ENCODE results near the gene RNFT2.

Gene RNFT2

GRCh38 chr12:116717466-116718437 lies 20.4 kb upstream of the RNFT2 start:
- in situ Hi-C loops (cut with HindIII; ENCODE audit: low pct_unique_long_range_greater_than_20kb, low sequenced_read_pairs), result no loop called here
- TF ChIP-seq JUND (IDR thresholded peaks at IDR 0.05; ENCODE audit: low read depth), result no peak
- DNase-seq (ENCODE audit: low read depth in 1 of 2, low spot score in 1 of 2), result no peak

- in situ Hi-C loops (cut with HindIII; ENCODE audit: low pct_unique_long_range_greater_than_20kb, low sequenced_read_pairs), result no loop called here
- no peak for DNase-seq (ENCODE audit: low read depth in 1 of 2, low spot score in 1 of 2)
- TF ChIP-seq JUND (IDR thresholded peaks at IDR 0.05; ENCODE audit: low read depth), result no peak
These were observed 19.3 kb upstream of the RNFT2 start for GRCh38 chr12:116718655-116719454.

GRCh38 chr12:116719731-116720528 lies 18.2 kb upstream of the RNFT2 start:
- TF ChIP-seq JUND (IDR thresholded peaks at IDR 0.05; ENCODE audit: low read depth), result no peak
- in situ Hi-C loops (cut with HindIII; ENCODE audit: low pct_unique_long_range_greater_than_20kb, low sequenced_read_pairs), result no loop called here
- no peak for DNase-seq (ENCODE audit: low read depth in 1 of 2, low spot score in 1 of 2)

DNA sequence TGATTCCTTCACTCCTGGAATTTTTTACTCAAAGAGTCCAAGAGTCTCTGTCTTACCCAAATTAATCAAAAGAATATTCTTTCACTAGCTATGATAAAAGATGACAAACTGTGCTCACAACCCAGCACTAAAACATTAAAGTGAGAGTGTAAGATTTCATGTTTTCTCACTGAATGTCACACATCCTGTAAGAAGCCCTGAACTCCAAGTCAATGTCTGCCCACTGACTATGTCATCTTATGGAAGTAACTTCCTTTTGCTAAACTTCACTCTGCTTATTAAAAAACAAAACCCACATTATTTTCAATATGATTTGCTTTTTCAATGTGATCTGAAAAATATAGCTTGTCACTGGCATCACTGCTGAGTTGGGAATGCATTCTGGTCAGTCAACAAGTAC lies 15.9 kb upstream of the RNFT2 start:
- in situ Hi-C loops (cut with HindIII; ENCODE audit: low pct_unique_long_range_greater_than_20kb, low sequenced_read_pairs), result no loop called here
- DNase-seq (ENCODE audit: low read depth in 1 of 2, low spot score in 1 of 2), result no peak
- TF ChIP-seq JUND (IDR thresholded peaks at IDR 0.05; ENCODE audit: low read depth), result no peak

DNA sequence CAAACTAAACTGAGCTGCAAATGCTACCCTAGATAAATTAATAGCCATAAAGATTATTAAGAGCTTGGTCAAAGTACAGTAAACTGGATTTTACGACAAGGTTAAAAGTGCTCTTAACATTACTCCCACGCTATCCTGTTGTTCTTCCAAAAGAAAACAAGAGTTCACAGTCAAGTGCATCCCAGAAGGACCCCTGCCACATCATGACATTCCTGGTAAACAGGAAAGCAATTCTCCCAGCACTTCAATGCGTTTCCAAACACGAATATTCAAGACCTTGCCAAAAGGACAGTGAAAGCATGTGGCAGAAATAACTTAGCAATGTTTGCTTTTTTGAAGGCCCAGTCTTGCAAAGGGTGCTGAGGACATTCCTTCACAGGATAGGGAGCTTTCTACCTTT lies 11.4 kb upstream of the RNFT2 start:
- in situ Hi-C loops (cut with HindIII; ENCODE audit: low pct_unique_long_range_greater_than_20kb, low sequenced_read_pairs), result no loop called here
- TF ChIP-seq JUND (IDR thresholded peaks at IDR 0.05; ENCODE audit: low read depth), result no peak
- no peak for DNase-seq (ENCODE audit: low read depth in 1 of 2, low spot score in 1 of 2)

GRCh38 chr12:116727261-116727660 lies 10.9 kb upstream of the RNFT2 start:
- in situ Hi-C loops (cut with HindIII; ENCODE audit: low pct_unique_long_range_greater_than_20kb, low sequenced_read_pairs), result no loop called here
- TF ChIP-seq JUND (IDR thresholded peaks at IDR 0.05; ENCODE audit: low read depth), result no peak

DNA sequence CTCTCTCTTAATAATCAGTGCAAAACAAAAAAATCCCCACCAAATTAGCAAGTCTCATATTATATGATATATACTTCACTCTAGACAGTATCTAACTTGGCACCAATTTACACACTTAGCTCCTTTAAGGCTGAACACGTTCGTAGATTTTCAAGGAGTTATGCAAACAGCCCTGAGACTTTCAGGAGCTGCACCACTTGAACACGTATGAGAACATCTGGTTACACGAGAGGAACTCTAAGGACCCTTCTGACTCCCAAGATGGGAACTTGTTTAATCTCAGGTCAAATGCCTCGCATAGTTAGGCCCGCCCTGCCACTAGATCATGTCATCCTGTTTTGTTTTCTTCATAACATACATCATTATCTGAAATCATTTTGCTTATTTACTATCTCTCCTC lies 10.2 kb upstream of the RNFT2 start:
- TF ChIP-seq JUND (IDR thresholded peaks at IDR 0.05; ENCODE audit: low read depth), result no peak
- in situ Hi-C loops (cut with HindIII; ENCODE audit: low pct_unique_long_range_greater_than_20kb, low sequenced_read_pairs), result no loop called here
- DNase-seq (ENCODE audit: low read depth in 1 of 2, low spot score in 1 of 2), result no peak

More at GRCh38 chr12:116727261-116727660, 10.9 kb upstream of the RNFT2 start:
- no peak for DNase-seq (ENCODE audit: low read depth in 1 of 2, low spot score in 1 of 2)

DNA sequence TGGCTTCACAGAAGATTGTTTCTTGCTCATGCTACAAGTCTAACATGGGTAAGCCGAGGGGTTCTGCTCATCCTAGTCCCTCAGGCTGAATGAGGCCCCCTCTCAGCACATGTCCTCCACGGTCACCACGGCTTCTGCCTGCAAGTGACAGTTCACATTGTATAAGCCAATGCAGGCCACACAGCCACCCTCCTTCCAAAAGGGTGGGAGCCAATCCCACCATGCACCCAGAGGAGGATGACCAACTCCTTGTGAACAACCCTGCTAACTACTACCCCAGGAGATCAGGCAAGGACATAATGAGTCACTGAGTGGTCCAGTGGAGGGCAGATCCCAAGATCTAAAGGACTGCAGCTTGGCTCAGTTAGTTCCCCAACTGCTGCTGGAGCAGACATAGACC lies 6.3 kb upstream of the RNFT2 start:
- TF ChIP-seq JUND (IDR thresholded peaks at IDR 0.05; ENCODE audit: low read depth), result no peak
- no peak for DNase-seq (ENCODE audit: low read depth in 1 of 2, low spot score in 1 of 2)
- in situ Hi-C loops (cut with HindIII; ENCODE audit: low pct_unique_long_range_greater_than_20kb, low sequenced_read_pairs), result no loop called here

GRCh38 chr12:116734156-116734768 lies 3.9 kb upstream of the RNFT2 start:
- in situ Hi-C loops (cut with HindIII; ENCODE audit: low pct_unique_long_range_greater_than_20kb, low sequenced_read_pairs), result no loop called here
- peak in 1 of 2 experiments; percentile 76 for DNase-seq (ENCODE audit: low read depth in 1 of 2, low spot score in 1 of 2)
- TF ChIP-seq JUND (IDR thresholded peaks at IDR 0.05; ENCODE audit: low read depth), result no peak

- in situ Hi-C loops (cut with HindIII; ENCODE audit: low pct_unique_long_range_greater_than_20kb, low sequenced_read_pairs), result no loop called here
- no peak for TF ChIP-seq JUND (IDR thresholded peaks at IDR 0.05; ENCODE audit: low read depth)
These were observed 3.0 kb upstream of the RNFT2 start for GRCh38 chr12:116735084-116735483.

DNA sequence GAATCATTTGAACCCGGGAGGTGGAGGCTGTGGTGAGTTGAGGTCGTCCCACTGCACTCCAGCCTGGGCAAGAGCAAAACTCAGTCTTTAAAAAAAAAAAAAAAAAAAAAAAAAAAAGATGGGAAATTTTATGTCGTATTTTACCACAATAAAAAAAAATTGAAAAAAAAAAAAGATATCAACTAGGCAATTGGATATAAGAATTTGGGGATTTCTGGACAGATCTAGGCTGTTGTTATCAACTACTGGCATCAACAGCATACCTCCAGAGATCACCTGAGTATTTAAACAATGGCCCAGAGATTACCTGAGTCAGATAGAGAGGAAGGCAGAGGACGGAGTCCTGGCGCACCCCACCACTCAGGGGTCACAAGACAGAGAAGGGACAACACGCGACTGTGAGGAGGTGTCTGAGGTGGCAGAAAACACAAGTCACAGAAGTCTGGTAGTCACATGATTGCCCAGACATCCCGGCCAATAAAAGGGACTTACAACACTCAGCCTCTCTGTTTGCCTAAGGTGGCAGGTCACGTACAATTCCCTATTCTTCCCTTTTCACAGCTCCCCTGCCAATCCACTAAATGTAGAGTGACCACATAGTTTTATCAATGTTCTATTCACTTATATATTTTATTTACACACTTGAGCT lies 2.0 kb upstream of the RNFT2 start:
- in situ Hi-C loops (cut with HindIII; ENCODE audit: low pct_unique_long_range_greater_than_20kb, low sequenced_read_pairs), result no loop called here
- TF ChIP-seq JUND (IDR thresholded peaks at IDR 0.05; ENCODE audit: low read depth), result no peak
- peak; percentile 68 to 75 for DNase-seq (ENCODE audit: low read depth in 1 of 2, low spot score in 1 of 2)

More at GRCh38 chr12:116735084-116735483, 3.0 kb upstream of the RNFT2 start:
- no peak for DNase-seq (ENCODE audit: low read depth in 1 of 2, low spot score in 1 of 2)
